ENCODE data around the gene CNTNAP4. TPM values are rescaled to one million over a fixed set of nuclear protein-coding genes. Genes with fewer than 3 reads are reported as not detected.

The CNTNAP4 gene
- polyA plus RNA-seq, 1 of the 3 experiments (the other 2 are of a cell fraction): not detected

- H2AFZ ChIP-seq (ENCODE audit: low read depth): no peak overlapping the region
- no peaks in the 10 kb centered on the region for H3K79me2 ChIP-seq (ENCODE audit: insufficient read depth)
- no peak overlapping the region for H3K27ac ChIP-seq (ENCODE audit: low read depth in 2 of 2, low read length in 1 of 2)
- no peaks in the 10 kb centered on the region for H3K9me2 ChIP-seq
- WGBS (ENCODE audit: low lambda C conversion rate): 15% methylated on average over 1 of the region's 1 CpG
- no peaks in the 10 kb centered on the region; a peak in 1 of 4 replicates for H3K4me1 ChIP-seq (ENCODE audit: control insufficient read depth in 1 of 2, insufficient read depth in 2 of 2, low read depth in 1 of 2, low read length in 1 of 2)
- no peaks in the 10 kb centered on the region for H3K27me3 ChIP-seq (ENCODE audit: insufficient read depth)
- ChIA-PET CTCF (interaction anchor here (1.0 to 1.2 kb wide), 2 partner anchors 10 to 23 kb away, joined by 3 to 4 read pairs; no protein-coding TSS in a partner anchor), POLR2A (no interaction called here)
- no peaks in the 10 kb centered on the region for H3F3A ChIP-seq (replicated peaks; ENCODE audit: insufficient read depth)
- H3K9ac ChIP-seq: no peak overlapping the region
- H3K4me3 ChIP-seq (ENCODE audit: low read depth in 2 of 2, low read length in 1 of 2): no peak overlapping the region
- DNase-seq: no peak
- TF ChIP-seq MXI1 (IDR thresholded peaks at IDR 0.05; ENCODE audit: low read depth, low read length) (no peak), USF1 (IDR thresholded peaks at IDR 0.05; ENCODE audit: borderline replicate concordance, low read depth) (no peak), TAF1 (IDR thresholded peaks at IDR 0.05; ENCODE audit: borderline replicate concordance, low read depth, low read length) (no peak), FOXM1 (IDR thresholded peaks at IDR 0.05; ENCODE audit: low read depth) (no peak), SIN3A (IDR thresholded peaks at IDR 0.05; ENCODE audit: borderline replicate concordance, low read depth, low read length) (no peak), SMC3 (IDR thresholded peaks at IDR 0.05; ENCODE audit: low read depth, low read length) (no peak), TEAD4 (IDR thresholded peaks at IDR 0.05; ENCODE audit: borderline replicate concordance, insufficient read depth) (no peak), RXRA (IDR thresholded peaks at IDR 0.05; ENCODE audit: borderline replicate concordance, low read depth) (no peak), MEF2A (IDR thresholded peaks at IDR 0.05; ENCODE audit: borderline replicate concordance, low read depth) (no peak), REST (IDR thresholded peaks at IDR 0.05; ENCODE audit: low read depth, low read length) (no peak), IRF3 (IDR thresholded peaks at IDR 0.05; ENCODE audit: low read depth, low read length) (no peak), MAX (IDR thresholded peaks at IDR 0.05; ENCODE audit: low read depth) (no peak), RCOR1 (IDR thresholded peaks at IDR 0.05; ENCODE audit: low read length) (no peak), ELF1 (IDR thresholded peaks at IDR 0.05) (no peak), RAD21 (IDR thresholded peaks at IDR 0.05; ENCODE audit: low read length) (no peak), PBX3 (IDR thresholded peaks at IDR 0.05) (no peak), GABPA (IDR thresholded peaks at IDR 0.05; ENCODE audit: low read depth) (no peak), FOSL2 (IDR thresholded peaks at IDR 0.05; ENCODE audit: borderline replicate concordance, low read depth) (no peak), YY1 (IDR thresholded peaks at IDR 0.05; ENCODE audit: low read depth) (no peak)
- no peak overlapping the region for H3K4me2 ChIP-seq
- no peaks in the 10 kb centered on the region for H3K36me3 ChIP-seq (replicated peaks in 1 of 2; ENCODE audit: control insufficient read depth in 1 of 2, insufficient read depth in 2 of 2, low read length in 1 of 2)
- no peaks in the 10 kb centered on the region for H4K20me1 ChIP-seq (ENCODE audit: insufficient read depth)
- H3K9me3 ChIP-seq: no peaks in the 10 kb centered on the region
These were observed 58.9 kb downstream of the CNTNAP4 start for GRCh38 chr16:76336112-76336511.

All from SK-N-SH (cell line).